K562 (cell line): Measurements from ENCODE around the gene MEX3D.

ENCODE experiments used
- ARID4B ChIP-seq: sonication (generic); formaldehyde crosslinking; IDR thresholded peaks from 2 replicates; pipeline ENCODE4 v1.8.0; 2022; ENCODE audit warnings: mild to moderate bottlenecking, missing genetic modification reagents
- ATF3 ChIP-seq, 2 experiments: fragments of 450-650 bp in 1 of 2; sonication (generic) in 1 of 2; formaldehyde crosslinking in 1 of 2; IDR thresholded peaks in 1 of 2; conservative IDR thresholded peaks in 1 of 2; 2 replicates each; pipeline versions ENCODE4 v1.6.1 to v1.8.1; 2016 to 2023; ENCODE audit warnings: mild to moderate bottlenecking in 2 of 2, moderate library complexity in 2 of 2, inconsistent platforms in 1 of 2, missing genetic modification reagents in 1 of 2
- HLTF ChIP-seq: fragments of 450-650 bp; IDR thresholded peaks from 2 replicates; pipeline ENCODE4 v1.6.1; 2016
- SP1 ChIP-seq: sonication (generic); formaldehyde crosslinking; IDR thresholded peaks from 2 replicates; pipeline ENCODE4 v1.8.1; 2022; ENCODE audit warnings: mild to moderate bottlenecking, missing genetic modification reagents
- TCF3 ChIP-seq: sonication (generic); formaldehyde crosslinking; IDR thresholded peaks from 2 replicates; pipeline ENCODE4 v1.4.0; 2020; ENCODE audit warnings: mild to moderate bottlenecking, missing genetic modification reagents
- ZBTB1 ChIP-seq: sonication (generic); formaldehyde crosslinking; IDR thresholded peaks from 2 replicates; pipeline ENCODE4 v1.8.1; 2023; ENCODE audit warnings: missing genetic modification reagents, low read depth, mild to moderate bottlenecking, borderline replicate concordance

GRCh38 chr19:1585243-1585580 is 17.1 kb upstream of the MEX3D start:
- TF ChIP-seq ZBTB1 (CRISPR knock-in tag) (no peak), TCF3 (CRISPR knock-in tag) (no peak), SP1 (CRISPR knock-in tag) (no peak), ARID4B (CRISPR knock-in tag) (no peak), HLTF (no peak), ATF3 (IDR thresholded peaks at IDR 0.05) (no peak), ATF3 (CRISPR knock-in tag; conservative IDR thresholded peaks at IDR 0.05) (no peak)
